Measurements from ENCODE around the gene TRAF2. TPM values are rescaled to one million over a fixed set of nuclear protein-coding genes. Genes with fewer than 3 reads are reported as not detected.

The TRAF2 gene
- total RNA-seq, 6 experiments from 2014 or later, result 5.8 to 8.8 (median 7.1) TPM

DNA sequence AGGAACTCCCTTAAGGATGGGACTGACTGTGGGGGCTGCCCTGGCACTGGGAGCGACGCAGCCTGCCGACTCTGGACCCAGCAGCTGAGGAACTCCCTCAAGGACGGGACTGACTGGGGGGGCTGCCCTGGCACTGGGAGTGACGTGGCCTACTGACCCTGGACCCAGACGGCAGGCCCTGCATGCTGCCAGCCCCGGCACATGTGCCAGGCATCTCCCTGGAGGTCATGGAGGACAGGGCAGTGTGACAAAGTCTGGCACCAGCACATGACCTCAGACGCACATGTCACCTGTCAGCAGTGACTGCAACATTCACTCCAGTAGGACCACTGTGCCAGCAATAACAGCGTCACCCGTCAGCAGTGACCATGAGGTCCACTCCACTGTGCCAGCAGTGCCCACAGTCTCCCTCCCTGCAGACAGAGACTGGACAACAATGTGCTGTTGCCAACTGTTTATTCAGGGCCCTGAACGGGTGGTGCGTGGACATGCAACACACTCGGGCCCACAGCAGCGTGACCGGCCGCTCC is 53.7 kb downstream of the TRAF2 start:
- DNase-seq (peak; percentile 88 to 97 (median 96)), ATAC-seq (peak; percentile 53 to 66 (median 59))
- Histone ChIP-seq H3K27ac (peak overlapping the region; percentile 74 to 98 (median 93)), H3K36me3 (peaks cover 6 to 24% (median 22%) of the 10 kb centered on the region in 4 donors), H3K4me3 (peak overlapping the region in 1 of 3 donors; percentile 22), H3K9me3 (no peaks in the 10 kb centered on the region), H3K27me3 (no peaks in the 10 kb centered on the region), H3K4me1 (peaks cover 0 to 51% (median 25%) of the 10 kb centered on the region in 4 donors)
- intact Hi-C loops (cut with DNase I), result loop anchor here (10.0 kb wide), 2 partner anchors 55 to 95 kb away; partner anchors contain the start of genes TRAF2 (in 2 of the 2) and FUT7 (in 1 of the 2)
- TF ChIP-seq POLR2A (IDR thresholded peaks at IDR 0.05), result peak; percentile 24
- TF ChIP-seq, protein P1, sequence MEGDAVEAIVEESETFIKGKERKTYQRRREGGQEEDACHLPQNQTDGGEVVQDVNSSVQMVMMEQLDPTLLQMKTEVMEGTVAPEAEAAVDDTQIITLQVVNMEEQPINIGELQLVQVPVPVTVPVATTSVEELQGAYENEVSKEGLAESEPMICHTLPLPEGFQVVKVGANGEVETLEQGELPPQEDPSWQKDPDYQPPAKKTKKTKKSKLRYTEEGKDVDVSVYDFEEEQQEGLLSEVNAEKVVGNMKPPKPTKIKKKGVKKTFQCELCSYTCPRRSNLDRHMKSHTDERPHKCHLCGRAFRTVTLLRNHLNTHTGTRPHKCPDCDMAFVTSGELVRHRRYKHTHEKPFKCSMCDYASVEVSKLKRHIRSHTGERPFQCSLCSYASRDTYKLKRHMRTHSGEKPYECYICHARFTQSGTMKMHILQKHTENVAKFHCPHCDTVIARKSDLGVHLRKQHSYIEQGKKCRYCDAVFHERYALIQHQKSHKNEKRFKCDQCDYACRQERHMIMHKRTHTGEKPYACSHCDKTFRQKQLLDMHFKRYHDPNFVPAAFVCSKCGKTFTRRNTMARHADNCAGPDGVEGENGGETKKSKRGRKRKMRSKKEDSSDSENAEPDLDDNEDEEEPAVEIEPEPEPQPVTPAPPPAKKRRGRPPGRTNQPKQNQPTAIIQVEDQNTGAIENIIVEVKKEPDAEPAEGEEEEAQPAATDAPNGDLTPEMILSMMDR (IDR thresholded peaks at IDR 0.05), result no peak
- no CpG with 5 or more reads among the region's 16 CpGs for WGBS (ENCODE audit: insufficient coverage, low coverage, low lambda C conversion rate, missing lambda C conversion rate)

DNA sequence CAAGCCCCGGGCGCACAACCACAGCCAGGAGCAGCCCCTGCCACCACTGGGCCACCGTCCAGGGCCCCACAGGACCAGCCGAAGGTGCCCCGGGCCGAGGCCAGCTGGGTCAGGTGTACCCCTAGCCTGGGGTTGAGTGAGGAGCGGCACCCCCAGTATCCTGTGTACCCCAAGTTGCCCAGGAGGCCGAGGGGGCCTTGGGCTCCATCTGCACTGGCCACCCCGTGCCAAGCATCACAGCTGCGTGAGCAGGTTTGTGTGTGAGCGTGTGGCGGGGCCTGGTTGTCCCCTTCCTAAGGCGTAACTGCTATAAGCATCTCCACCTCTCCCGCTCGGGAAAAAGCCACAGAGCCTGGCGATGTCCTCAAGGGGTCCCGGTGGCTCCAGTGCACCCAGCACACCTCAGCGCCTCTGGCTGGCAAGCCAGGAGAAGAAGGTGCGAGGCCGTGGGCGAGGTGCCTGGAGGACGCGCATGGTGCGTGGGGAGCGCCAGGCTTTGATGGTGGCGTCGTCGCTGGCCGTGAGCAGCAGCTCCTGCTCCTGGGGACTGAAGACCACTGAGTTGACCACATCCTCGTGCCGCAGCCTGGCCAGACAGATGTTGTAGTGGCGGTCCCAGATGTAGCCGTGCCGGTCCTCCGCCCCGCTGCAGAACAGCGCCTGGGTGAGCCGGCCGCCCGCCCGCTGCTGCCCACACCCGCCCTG is 54.4 kb downstream of the TRAF2 start:
- no peaks in the 10 kb centered on the region for H3K27me3 ChIP-seq
- 90% methylated on average over 8 of the region's 42 CpGs for WGBS (ENCODE audit: insufficient coverage, low coverage, low lambda C conversion rate, missing lambda C conversion rate)
- DNase-seq, result peak in 2 of 3 donors; percentile 52 to 63
- ATAC-seq, result no peak
- TF ChIP-seq, protein P1 (IDR thresholded peaks at IDR 0.05), result no peak
- TF ChIP-seq POLR2A (IDR thresholded peaks at IDR 0.05), result no peak
- peaks cover 6 to 24% (median 22%) of the 10 kb centered on the region in 4 donors for H3K36me3 ChIP-seq
- intact Hi-C loops (cut with DNase I), result loop anchor here in 1 of 2 donors (10.0 kb wide), 2 partner anchors 56 to 94 kb away; partner anchors contain the start of genes FUT7 and TRAF2
- peak overlapping the region; percentile 69 to 98 (median 93) for H3K27ac ChIP-seq
- no peaks in the 10 kb centered on the region for H3K9me3 ChIP-seq
- H3K4me3 ChIP-seq, result peak overlapping the region in 1 of 3 donors; percentile 22
- H3K4me1 ChIP-seq, result peaks cover 0 to 51% (median 25%) of the 10 kb centered on the region in 4 donors

DNA sequence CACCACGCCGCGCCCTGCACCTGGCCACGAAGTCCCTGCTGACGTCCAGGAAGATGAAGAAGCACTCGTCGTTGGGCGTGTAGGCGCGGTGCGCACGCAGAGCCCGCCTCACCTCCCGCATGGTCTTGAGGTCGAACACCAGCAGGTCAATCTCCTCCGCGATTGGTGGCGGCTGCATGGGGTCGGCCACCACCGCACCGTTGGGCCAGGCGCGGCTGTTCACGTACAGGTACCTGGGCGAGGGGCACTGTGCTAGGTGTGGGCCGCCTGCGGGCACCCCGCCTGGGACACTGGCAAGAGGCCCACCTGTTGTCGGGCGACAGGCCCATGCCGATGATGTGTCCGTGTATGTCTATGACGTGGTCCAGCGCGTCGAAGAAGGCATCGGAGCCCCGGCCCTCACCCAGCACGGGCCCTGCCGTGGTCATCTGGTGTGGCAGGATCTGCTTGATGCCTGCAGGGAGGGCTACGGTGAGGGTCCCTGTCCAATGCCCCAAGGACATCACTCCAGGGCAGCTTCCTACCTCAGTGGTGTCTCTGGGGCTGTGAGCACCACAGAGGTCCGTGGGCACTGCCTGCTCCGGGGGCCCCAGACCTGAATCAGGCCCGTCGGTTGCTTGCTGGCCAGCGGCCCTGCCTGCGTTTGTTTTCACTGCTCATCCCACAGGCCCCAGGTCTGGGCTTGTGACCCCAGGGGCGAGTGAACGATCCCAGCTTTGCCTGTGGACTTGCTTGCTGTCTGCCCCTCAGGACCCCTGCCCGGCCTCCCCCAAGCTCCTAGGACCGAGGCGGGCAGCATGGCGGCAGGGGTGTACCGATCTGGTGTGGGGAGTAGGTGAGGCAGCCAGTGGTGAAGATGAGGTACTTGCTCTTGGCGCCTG is 55.2 kb downstream of the TRAF2 start:
- Histone ChIP-seq H3K4me1 (peaks cover 0 to 51% (median 25%) of the 10 kb centered on the region in 4 donors), H3K27me3 (no peaks in the 10 kb centered on the region), H3K9me3 (no peaks in the 10 kb centered on the region), H3K36me3 (peaks cover 6 to 24% (median 22%) of the 10 kb centered on the region in 4 donors), H3K27ac (peak overlapping the region in 1 of 3 donors; percentile 98), H3K4me3 (no peak overlapping the region)
- intact Hi-C loops (cut with DNase I), result loop anchor here in 1 of 2 donors (10.0 kb wide), 2 partner anchors 57 to 93 kb away; partner anchors contain the start of genes FUT7 and TRAF2
- TF ChIP-seq POLR2A (IDR thresholded peaks at IDR 0.05), result no peak
- TF ChIP-seq, protein P1 (IDR thresholded peaks at IDR 0.05), result no peak
- WGBS (ENCODE audit: insufficient coverage, low coverage, low lambda C conversion rate, missing lambda C conversion rate), result no CpG with 5 or more reads among the region's 55 CpGs
- ATAC-seq (no peak), DNase-seq (peak in 2 of 3 donors; percentile 54 to 57)

Data from right lobe of liver (tissue), 6 donors.